Ishikawa (cell line): ENCODE results near the gene TENT5C.

Source experiments
- CEBPB ChIP-seq: IDR thresholded peaks from 2 replicates; pipeline ENCODE4 v1.6.1; 2012
- CREB1 ChIP-seq: IDR thresholded peaks from 2 replicates; pipeline ENCODE4 v1.6.1; 2012; ENCODE audit warnings: low read depth
- EGR1 ChIP-seq: IDR thresholded peaks from 2 replicates; pipeline ENCODE4 v1.6.1; 2012
- EP300 ChIP-seq: IDR thresholded peaks from 2 replicates; pipeline ENCODE4 v1.6.1; 2012; ENCODE audit warnings: borderline replicate concordance
- FOXM1 ChIP-seq: IDR thresholded peaks from 2 replicates; pipeline ENCODE4 v1.6.1; 2012; ENCODE audit warnings: low read depth, borderline replicate concordance
- NFIC ChIP-seq: IDR thresholded peaks from 2 replicates; pipeline ENCODE4 v1.6.1; 2012
- RAD21 ChIP-seq: IDR thresholded peaks from 2 replicates; pipeline ENCODE4 v1.6.1; 2012; ENCODE audit warnings: low read depth
- TAF1 ChIP-seq: IDR thresholded peaks from 2 replicates; pipeline ENCODE4 v1.6.1; 2012; ENCODE audit warnings: low read depth, mild to moderate bottlenecking
- TCF12 ChIP-seq: IDR thresholded peaks from 2 replicates; pipeline ENCODE4 v1.6.1; 2012; ENCODE audit warnings: low read depth
- TEAD4 ChIP-seq: IDR thresholded peaks from 2 replicates; pipeline ENCODE4 v1.6.1; 2012
- YY1 ChIP-seq: IDR thresholded peaks from 2 replicates; pipeline ENCODE4 v1.6.1; 2012; ENCODE audit warnings: low read depth
- ZBTB7A ChIP-seq: IDR thresholded peaks from 2 replicates; pipeline ENCODE4 v1.6.1; 2012; ENCODE audit warnings: low read depth
- TF ChIP-seq, protein P1 (sequence below): IDR thresholded peaks from 2 replicates; pipeline ENCODE4 v1.6.1; 2012
- TF ChIP-seq, protein P2 (sequence below): IDR thresholded peaks from 2 replicates; pipeline ENCODE4 v1.6.1; 2012; ENCODE audit warnings: low read depth, mild to moderate bottlenecking
- TF ChIP-seq, protein P3 (sequence below): IDR thresholded peaks from 2 replicates; pipeline ENCODE4 v1.6.1; 2012

TENT5C gene

DNA sequence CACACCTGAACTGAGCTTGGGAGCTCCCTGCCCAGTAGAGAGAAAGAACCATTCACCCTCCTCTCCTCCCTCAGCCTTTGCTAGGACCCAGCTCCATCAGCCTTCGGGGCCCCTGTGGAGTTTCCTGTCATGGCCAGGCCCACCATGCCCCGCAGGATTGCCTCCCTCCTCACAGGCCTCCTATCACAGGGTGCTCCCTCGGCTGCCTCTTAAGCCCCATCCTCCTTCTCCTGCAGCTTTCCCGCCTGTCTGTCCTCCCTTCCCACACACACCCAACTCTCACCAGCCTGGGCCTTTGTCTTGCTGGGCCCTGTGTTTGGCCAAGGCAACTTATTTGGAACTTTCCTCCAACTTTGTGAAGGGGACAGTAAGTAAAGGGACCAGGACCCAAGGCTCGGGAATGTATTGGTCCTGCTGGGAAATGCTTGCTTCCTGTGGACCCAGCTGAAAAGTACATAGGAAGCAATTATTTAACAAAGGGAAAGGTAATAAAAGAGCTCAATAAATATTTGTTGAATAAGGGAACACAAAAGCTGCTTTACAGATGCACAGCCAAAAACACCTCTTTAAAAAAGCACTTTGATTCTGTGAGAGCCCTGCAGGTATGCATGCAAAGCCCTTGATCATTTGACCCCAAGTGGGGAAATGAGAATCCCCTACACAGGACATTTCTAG lies 31.6 kb upstream of the TENT5C start:
- TF ChIP-seq CEBPB (no peak), NFIC (no peak), CREB1 (no peak)
- TF ChIP-seq, protein P1, sequence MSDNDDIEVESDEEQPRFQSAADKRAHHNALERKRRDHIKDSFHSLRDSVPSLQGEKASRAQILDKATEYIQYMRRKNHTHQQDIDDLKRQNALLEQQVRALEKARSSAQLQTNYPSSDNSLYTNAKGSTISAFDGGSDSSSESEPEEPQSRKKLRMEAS = no peak
- TF ChIP-seq, protein P2, sequence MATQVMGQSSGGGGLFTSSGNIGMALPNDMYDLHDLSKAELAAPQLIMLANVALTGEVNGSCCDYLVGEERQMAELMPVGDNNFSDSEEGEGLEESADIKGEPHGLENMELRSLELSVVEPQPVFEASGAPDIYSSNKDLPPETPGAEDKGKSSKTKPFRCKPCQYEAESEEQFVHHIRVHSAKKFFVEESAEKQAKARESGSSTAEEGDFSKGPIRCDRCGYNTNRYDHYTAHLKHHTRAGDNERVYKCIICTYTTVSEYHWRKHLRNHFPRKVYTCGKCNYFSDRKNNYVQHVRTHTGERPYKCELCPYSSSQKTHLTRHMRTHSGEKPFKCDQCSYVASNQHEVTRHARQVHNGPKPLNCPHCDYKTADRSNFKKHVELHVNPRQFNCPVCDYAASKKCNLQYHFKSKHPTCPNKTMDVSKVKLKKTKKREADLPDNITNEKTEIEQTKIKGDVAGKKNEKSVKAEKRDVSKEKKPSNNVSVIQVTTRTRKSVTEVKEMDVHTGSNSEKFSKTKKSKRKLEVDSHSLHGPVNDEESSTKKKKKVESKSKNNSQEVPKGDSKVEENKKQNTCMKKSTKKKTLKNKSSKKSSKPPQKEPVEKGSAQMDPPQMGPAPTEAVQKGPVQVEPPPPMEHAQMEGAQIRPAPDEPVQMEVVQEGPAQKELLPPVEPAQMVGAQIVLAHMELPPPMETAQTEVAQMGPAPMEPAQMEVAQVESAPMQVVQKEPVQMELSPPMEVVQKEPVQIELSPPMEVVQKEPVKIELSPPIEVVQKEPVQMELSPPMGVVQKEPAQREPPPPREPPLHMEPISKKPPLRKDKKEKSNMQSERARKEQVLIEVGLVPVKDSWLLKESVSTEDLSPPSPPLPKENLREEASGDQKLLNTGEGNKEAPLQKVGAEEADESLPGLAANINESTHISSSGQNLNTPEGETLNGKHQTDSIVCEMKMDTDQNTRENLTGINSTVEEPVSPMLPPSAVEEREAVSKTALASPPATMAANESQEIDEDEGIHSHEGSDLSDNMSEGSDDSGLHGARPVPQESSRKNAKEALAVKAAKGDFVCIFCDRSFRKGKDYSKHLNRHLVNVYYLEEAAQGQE = no peak

DNA sequence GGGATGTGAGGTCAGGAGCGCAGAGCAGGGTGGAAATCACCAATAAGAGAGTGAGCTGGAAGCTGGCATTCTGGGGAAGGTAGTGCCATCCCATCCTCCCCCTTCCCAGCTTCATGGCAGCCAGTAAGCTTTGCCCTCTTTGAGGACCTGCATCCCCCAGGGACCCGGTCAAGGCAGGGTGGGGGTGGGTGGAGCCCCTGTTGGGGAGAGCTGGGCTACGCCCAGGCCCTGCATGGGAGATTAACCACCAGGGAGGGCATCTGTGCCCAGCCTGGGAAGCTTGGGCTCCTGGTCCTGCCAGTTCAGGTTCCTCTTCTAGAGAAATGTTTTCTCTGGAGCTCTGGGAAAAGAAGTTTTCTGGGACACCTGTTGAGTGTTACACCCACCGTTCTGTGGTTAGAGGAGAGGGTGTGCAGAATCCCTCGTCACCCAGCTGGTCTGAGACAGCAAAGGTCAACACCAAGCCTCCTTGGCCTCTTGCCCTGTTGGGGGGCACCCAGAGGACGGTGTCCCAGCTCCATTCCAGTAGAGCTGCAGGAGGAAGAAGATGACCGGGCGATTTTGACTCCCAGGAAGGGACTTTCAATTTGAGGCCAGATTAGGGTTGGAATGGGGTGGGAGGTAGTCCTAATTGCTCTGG lies 30.1 kb upstream of the TENT5C start:
- TF ChIP-seq, protein P1 = no peak
- no peak for TF ChIP-seq NFIC
- TF ChIP-seq ZBTB7A = no peak
- TF ChIP-seq EGR1 = no peak
- no peak for TF ChIP-seq YY1
- TF ChIP-seq TEAD4 = no peak

DNA sequence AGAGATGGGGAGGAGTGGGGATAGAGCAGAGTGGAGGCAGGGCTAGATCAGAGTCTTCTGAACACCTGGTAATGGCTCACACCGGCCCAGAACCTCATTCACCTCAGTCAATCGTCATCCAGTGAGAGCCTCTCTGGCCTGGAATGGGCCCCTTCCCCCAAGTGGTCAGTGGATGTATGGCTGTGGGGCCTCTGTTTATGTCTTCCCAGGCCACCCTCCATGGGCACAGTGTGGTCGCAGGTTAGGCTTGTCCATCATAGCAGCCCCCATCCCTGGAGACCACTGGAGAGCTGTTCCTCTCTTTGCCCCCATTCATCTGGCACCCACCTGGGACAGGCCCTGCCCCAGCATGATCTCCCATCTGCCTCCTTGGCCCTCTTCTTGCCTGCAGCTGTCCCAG lies 29.6 kb upstream of the TENT5C start:
- TF ChIP-seq EGR1 (no peak), CEBPB (no peak), RAD21 (no peak), ZBTB7A (no peak), TCF12 (no peak), FOXM1 (no peak), YY1 (no peak), NFIC (no peak)

DNA sequence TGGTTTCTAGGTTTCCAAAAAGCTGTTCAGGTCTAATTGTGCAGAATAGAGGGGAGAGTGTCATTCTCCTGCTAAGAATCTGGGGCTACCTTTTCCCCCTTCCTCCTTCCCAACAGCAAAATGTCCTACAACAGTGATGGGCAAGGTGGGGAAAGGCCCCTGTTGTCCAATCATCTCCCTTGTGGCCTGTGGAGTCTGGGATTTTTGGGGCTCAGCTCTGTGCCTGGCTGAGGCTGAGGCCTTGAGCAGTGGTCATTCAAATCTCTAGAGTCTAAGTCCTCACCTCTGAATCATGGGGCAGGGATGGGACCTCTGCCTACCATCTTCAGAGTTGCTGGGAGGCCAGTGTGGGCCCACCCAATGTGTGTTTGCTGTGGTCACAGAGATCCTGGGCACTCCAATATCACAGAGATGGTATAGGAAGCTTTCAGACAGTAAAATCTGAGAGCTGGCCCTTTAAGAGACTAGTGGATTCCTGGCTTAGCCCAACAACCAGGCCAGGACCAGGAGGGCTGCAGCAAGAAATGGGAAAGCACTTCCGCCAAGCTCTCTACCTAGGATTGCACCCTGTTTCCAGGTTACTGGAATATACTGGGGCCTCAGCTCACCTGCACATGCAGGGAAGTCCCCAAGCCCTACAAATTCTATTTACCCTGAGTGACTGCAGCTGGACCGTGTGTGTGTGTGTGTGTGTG lies 28.5 kb upstream of the TENT5C start:
- TF ChIP-seq TEAD4 = no peak
- TF ChIP-seq YY1 = no peak
- TF ChIP-seq, protein P3, sequence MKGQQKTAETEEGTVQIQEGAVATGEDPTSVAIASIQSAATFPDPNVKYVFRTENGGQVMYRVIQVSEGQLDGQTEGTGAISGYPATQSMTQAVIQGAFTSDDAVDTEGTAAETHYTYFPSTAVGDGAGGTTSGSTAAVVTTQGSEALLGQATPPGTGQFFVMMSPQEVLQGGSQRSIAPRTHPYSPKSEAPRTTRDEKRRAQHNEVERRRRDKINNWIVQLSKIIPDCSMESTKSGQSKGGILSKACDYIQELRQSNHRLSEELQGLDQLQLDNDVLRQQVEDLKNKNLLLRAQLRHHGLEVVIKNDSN = no peak
- TF ChIP-seq FOXM1 = no peak
- TF ChIP-seq NFIC = no peak
- TF ChIP-seq ZBTB7A = no peak
- no peak for TF ChIP-seq CEBPB
- TF ChIP-seq, protein P1 = no peak
- no peak for TF ChIP-seq TAF1
- no peak for TF ChIP-seq RAD21
- TF ChIP-seq, protein P2 = no peak

DNA sequence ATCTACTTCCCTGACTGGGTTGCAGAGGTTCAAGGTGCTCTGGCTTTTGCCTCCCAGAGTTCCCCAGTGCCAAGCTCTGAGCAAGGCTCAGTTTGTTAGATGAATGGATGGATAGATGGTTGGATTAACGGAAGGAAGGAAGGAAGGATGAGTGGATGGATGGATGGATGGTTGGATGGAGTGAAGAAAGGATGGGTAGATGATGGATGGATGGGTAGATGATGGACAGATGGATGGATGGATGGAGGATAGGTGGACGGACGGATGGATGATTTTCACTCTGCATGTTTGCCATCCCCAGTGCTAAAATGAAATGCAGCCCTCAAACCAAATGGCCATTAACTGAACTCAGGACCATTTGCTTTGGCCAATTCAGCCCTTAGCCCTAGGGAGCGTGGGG lies 27.4 kb upstream of the TENT5C start:
- no peak for TF ChIP-seq ZBTB7A
- TF ChIP-seq YY1 = no peak
- TF ChIP-seq EP300 = no peak
- TF ChIP-seq, protein P3 = no peak
- TF ChIP-seq NFIC = no peak
- TF ChIP-seq EGR1 = no peak
- no peak for TF ChIP-seq FOXM1
- TF ChIP-seq RAD21 = no peak
- TF ChIP-seq CEBPB = no peak
- TF ChIP-seq TCF12 = no peak
- TF ChIP-seq, protein P2 = no peak
- TF ChIP-seq, protein P1 = no peak
- no peak for TF ChIP-seq TAF1
- no peak for TF ChIP-seq CREB1
- TF ChIP-seq TEAD4 = no peak
